GM18517 (cell line): ENCODE measurements around the gene FAM163B.

Experiments used
- ATAC-seq: cut with Tn5 transposase; IDR thresholded peaks from one replicate; pipeline ENCODE4 v1.9.1; 2021; ENCODE audit warnings: mild to moderate bottlenecking, moderate library complexity; ENCODE audit not compliant: unreplicated experiment

FAM163B gene

DNA sequence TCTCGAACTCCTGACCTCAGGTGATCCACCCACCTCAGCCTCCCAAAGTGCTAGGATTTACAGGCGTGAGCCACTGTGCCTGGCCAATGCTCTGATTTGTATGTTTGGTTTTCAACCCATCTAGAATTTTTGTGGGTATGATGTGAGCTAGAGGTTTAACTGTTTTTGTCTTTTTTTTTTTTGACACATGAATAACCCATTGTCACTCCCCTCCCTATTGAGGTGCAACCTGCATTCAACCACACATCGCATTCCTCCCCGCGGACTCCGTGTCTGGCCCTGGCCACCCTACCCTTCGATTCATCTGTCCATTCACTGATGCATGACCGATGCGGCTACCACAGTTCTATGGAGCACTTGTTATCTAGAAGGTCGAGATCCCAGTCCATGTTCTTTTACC is 9.5 kb upstream of the FAM163B start:
- no peak for ATAC-seq

DNA sequence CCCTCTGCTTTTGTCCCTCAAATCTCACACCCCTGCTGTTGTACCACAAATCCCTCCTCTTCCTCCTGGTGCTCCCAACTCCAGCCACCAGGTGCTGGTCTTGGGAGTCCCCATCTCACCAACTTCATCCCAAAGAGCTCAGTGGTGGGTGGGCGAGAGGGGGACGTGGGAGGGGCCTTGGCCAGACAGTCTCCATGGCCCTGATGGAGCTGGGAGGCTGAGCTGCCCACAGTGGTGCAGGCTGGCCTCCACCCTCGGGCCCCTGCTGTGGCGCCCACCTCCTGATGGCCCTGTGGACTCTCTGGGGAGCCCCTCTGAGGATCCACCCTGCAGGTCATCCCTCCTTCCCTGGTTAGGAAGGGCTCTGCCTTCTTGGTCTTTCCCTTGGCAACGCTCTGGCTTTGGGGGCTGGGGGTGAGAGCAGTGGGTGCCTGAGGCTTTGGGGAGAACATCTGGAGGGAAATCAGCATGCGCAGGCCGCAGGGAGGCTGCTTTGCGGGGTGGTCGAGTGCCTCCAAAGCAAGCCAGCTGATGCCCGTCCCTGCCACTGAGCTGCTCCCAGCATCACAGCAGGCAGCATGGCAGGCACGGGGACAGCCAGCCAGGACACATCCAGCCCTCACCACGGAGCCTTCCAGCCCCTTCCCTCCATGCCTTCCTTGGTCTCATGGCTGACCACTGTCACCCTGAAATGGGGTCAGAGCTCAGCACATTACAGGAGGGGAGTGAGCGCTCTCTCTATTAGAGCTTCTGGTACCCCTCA is 7.6 kb upstream of the FAM163B start:
- no peak for ATAC-seq

DNA sequence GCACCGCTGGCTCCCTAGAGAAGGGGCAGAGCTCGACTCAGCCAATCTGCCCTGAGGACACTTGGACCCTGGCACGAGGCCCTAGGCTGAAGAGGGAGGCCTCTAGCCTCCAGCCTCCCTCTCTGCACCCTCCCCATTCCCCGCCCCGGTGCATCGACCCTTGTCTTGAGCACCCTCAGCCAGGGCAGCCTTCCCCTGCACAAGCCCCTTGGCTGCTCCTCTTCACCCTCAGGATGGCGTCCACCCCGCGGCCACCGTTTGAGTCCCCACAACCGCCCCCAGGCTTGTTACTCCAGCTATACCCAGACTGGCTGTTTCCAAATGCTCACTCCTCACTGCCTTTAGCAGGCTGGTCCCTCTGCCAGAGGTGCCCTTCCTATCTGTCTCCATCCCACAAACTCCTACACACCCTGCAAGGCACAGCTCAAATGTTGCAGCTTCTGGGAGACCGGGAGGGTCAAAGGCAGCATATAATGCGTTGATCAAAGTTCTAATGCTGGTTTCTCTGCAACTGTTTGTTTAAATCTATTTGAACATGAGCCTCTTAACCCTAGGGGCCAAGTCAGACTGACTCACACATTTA is 6.5 kb upstream of the FAM163B start:
- no peak for ATAC-seq

DNA sequence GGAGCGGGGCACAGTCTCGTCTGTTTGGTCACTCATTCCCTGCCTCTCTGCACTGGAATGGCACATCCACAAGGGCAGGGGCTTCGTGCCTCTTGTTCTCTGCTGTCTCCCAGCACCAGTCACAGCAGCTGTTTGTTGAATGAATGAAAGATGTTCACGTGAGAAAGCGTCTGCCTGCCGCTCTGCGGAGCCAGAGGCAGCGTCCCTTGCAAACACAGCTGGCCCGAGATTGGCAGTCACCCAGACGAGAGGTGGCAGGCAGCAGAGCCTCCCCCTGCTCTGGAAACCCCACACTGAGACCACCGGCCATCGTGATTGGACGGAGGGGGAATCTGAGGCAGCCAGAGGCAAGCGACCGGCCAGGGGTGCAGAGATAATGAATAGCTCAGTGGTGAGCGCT is 6.0 kb upstream of the FAM163B start:
- no peak for ATAC-seq

DNA sequence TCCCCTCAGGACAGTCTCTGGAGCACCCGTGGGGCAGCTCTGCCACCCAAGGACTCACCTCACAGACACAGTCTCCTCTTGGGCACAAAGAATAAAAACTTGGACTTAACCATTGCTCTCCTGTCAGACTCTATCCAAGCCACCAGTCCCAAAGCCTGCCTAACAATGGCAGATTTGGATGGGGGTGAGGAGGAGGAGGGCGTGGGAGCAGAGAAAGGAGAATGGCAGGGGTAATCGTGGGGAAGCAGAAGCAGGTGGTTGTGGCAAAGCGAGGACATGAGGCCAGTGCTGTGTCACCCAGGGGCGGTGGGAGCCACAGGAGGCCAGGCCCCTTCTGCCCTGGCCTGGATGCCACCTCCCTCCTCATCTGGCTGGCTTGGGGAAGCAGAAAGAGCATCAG is 5.5 kb upstream of the FAM163B start:
- ATAC-seq = no peak

DNA sequence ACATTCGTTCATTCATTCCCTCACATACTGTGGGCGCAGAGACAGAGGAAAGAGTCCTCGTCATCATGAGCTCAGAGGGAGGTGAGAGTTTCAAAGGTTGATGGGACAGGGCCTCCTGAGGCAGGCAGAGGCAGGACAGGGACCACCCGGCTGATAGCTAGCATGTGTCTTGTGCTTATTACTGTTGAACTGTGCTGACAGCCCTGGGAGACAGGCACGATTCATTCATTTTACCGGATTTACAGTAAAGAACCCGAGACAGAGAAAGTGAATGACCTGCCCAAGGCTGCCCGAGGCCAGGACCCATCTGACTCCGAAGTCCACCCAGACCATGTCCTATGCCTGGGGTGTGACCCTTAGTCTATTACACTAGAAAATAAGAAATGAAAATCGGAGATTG is 4.9 kb upstream of the FAM163B start:
- no peak for ATAC-seq

DNA sequence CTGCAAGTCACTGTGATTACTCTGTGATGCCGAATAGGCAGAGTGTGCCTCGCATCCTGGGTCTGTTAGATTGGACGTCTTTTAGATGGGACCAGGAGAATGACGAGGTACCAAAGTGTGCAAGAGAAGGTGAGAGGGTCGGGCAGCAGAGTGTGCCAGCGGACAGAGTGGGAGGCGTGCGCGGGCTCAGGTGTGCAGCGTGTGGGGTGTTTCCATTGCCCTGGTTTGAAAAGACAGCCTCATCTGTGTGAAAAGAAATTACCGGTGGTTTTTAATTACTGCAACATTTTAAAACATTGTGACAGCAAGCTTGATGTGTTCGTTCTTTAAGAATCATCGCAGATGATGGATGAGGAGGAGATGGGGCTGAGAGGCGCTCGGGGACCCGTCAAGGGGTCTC is 4.2 kb upstream of the FAM163B start:
- ATAC-seq = no peak

DNA sequence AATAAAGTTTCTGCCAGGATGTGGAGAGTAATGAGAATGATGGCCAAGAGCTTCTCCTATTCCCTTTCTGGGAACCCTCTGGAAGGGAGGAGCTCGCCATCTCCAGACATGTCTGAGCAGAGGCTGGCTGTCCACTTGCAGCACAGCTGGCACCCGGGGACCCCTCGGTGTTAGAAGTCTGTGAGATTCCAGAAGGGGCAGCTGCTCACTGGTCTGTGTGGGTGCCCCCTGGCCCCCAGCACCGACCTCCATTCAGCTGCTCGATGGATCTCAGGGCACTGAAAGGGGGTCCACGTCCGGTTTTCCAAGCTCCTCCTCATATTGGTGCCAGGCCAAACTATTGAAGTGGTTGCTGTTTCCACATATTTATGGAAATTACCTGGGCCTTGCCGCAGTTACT is 3.6 kb upstream of the FAM163B start:
- no peak for ATAC-seq

DNA sequence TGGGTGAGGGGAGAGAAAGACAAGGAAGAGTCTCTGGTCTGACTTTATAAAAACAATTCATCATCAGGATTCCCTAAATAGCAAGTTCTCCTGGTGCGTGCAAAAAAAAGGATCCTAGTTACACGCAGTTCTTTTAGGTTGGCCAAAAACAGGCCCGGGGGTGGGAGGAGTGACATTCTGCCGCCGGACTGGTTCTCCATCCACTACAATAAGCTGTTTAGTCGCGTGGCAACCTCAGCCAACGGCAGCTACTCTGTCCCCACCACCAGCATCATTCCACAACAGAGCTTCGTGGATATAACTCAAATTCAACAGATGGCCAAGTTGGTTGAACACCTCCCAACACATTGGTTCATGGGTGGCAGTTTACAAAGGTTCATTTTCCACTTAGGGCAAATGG is 2.9 kb upstream of the FAM163B start:
- ATAC-seq = no peak

DNA sequence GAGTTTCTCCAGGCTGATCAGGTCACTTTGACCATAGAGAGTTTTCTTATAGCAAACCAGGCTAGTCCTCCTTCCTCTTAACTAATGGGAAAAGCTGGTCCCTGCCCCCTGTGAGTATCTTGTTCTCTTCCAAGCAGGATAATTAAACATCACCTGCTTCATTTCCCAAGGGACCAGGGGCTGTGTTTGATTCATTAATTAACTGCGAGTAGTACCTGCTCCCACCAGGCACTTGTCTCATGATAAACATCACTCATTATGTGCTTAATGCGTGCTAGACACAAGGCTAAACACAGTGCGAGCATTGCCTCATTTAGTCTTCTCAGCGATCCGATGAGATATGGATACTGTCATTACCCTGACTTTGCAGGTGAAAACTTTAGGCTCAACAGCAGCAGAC is 1.7 kb upstream of the FAM163B start:
- no peak for ATAC-seq

DNA sequence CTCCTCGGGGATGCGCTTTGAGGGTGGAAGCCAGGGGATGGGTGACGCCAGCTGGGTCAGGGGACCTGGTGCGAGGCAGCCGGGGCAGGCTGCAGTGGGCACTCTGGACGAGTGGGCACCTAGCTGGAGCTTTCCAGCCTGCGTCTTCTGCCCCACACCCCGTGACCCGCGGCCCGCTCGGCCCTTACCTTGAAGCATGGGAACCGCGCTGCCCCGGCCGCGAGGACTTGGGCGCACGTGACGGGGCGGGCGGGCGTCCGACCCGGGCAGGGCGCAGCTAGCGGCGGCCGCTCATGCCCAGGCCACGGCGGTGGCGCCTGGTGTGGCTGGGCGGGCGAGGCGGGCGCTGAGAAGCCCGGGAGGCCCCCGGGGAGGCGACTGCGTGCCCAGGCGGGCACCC is 300 bp downstream of the FAM163B start:
- ATAC-seq = no peak

DNA sequence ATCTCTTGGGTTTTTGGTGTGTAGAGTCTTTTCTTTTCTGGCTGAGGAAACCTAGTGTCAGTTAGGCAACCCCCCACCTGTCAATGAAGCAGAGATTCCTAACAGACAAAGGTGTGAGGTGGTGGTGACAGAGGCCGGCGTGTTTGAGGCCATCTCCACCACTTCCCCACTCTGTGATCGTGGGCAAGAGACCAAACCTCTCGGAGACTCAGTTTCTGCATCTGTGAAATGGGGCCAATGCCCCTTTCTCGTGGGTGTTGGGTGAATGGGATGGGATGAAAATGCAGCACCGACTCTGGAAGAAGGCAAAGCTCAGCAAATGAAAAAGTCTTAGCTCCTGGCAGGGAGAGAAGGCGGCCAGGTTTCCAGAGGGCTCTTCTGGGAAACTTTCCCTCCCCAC is 807 bp downstream of the FAM163B start:
- no peak for ATAC-seq

DNA sequence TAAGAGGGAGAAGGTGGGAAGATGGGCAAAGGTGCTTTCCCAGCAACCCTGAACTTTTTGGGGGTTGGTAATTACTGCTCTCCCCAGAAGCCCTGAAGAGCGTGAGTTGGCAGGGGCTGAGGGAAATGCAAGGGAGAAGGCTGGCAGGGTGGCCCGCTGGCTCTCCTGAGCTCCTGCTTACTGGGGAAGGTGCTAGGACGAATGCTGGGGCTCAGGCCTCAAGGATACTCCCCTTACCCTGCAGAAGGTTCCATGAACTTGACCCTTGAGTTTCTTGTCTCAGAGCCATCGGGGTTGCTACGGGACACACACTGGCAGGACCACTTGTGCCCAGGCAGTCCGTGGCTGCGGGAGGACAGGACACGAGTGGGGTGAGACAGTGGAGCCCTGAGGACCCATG is 1.2 kb downstream of the FAM163B start:
- ATAC-seq = no peak

DNA sequence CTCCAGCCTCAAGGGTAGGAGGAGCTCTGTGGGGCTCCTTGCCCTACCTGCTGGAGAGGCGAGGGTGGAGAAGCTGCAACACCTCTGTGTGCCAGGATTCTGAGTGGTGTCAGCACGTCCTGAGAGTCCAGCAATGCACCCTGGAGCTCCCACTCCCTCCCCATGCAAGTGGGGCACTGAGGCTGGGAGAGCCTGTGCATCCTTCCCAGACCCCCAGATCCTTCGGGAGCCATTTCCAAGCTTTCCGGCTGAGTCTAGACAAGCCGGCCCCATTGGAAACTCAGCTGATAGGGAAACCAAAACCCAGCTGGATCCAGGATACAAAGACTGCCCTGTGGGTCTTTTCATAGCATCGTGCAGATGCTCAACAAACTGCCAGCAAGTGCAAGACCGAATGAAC is 1.8 kb downstream of the FAM163B start:
- ATAC-seq = no peak

DNA sequence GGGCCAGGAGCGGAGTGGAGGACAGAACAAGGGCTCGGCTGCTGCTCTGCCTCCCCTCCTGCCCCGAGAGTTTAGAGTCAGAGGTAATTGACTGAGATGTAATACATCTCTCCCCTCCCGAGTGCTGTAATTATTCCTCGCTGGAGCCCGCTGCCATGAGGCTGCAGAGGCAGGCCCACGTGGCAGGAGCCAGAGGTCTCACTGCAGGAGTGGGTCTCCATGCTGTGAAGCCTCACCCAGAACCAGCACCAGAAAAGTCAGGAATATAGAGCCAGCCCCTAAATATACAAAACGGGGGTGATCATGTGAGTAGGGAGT is 2.5 kb downstream of the FAM163B start:
- ATAC-seq = no peak

DNA sequence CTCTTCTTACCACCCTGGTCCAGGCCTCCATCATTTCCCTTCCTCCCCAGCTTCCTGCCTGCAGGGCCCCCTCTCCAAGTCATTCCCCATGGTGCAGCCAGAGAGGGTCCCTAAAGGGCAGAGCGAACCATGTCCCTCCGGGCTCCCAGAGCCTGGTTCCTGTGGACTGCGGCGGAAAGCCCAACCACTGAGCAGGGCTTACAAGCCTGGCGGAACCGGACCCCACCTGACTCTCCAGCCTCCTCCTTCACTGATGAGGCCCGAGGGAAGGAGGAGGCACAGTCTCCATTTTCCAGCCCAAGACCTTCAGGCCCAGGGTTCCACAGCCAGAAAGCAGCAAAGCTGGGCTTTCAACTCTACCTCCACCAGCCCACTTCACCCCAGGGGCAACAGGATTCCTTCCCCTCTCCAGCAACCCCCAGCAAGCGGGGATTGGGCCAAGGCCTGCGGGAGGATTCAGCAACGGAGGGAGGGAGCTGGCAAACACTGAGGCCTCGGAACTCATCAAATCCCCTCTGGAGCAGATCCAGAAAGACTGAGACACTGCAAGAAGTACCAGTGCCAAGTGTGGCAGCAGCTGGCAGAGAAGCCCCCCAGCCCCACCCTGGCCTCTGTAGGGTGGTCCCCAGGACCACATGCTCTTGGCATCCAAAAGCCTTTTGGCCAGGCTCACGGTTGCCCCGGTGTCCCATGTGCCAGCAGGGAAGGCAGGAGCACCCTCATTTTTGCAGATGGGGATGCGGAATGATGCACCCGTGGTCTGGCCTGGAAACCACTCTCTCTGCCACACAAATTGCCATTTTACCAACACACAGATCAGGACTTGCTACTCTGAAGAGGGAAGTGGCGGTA is 3.1 kb downstream of the FAM163B start:
- no peak for ATAC-seq

DNA sequence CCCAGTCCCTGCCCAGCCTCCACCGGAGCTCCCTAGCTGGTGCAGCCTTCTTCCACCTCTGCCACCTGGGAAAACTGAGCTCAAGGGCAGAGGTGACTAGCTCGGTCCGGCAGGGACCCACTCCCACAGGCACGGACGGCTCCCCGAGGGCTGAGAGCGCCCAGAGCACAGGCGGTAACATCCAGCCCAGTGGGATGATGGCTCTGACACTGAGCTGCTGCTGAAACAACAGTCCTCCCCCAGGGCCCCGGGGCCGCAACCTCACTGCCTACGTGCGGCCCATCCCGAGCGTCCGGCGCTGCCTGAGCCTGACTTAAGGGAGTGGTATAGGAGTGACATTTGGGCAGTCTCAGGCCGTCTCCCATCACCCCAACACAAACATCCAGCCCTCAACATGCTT is 3.7 kb downstream of the FAM163B start:
- no peak for ATAC-seq

DNA sequence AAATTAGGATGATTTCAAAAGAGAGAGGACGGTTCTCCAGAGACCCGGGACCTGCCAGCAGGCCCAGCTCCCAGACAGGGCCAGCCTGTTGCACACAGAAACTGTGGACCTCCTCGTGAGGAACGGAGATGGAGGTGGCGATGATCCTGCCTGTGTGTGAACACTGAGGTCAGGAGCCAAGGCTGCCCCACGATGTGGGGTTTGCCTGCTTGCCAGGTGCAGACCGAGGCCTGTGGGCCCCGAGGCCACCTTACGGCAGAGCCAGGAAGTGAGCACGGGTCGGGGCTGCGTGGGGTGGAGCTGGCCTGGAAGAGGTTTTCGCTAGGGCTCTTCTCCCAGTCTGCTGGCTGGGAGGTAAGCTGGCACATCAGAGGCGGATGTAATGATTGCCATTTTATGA is 4.3 kb downstream of the FAM163B start:
- no peak for ATAC-seq

DNA sequence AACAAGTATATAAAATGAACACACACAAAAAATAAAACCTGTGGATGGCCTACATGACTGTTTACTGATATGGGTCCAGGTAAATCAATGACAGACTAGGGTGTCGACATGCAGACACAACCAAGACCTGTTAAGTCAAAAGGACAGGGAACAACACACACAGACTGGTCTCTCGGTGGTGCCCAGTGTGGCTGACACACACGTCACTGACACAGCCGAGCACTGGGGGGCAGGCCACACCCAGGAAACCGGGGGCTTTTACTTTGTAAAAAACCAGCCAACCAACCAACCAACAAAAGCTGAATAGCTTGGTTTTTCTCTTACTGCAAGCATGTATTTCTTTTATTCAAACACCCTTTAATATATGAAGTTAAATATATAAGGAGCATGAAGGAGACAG is 5.0 kb downstream of the FAM163B start:
- ATAC-seq = no peak

DNA sequence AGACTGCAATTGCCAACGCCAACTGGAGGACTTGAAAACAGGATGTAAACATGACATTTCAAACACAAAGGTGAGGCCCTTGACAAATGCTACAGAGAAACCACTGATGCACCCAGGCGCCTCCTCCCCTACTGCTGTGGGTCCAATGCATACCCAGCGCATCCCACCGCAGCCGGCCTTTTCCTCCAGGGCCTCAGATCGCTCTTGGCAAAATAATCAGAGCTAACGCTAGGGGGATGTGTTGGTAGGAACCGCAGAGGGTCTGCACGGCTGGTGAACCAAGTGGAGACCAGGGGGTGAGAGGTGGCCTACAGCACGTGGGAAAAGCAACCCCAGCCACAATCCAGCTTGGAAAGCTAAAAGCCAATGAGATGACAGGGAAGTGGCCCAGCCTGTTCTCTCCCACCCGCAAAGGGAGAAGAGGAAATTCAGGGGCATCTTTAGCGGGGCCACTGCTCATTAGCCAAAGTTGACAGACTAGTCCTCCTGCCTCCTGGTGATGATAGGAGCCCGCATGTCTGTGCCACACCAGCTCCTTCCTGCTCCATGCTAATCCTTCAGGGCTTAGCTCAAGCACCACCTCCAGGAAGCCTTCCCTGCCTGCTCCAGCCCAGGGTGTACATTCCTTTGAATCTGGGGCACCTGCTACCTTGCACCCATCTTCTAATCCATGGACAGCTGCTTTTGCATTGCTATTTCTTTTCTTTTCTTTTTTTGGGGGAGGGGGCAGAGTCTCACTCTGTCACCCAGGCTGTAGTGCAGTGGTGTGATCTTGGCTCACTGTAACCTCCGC is 5.9 kb downstream of the FAM163B start:
- ATAC-seq = no peak

DNA sequence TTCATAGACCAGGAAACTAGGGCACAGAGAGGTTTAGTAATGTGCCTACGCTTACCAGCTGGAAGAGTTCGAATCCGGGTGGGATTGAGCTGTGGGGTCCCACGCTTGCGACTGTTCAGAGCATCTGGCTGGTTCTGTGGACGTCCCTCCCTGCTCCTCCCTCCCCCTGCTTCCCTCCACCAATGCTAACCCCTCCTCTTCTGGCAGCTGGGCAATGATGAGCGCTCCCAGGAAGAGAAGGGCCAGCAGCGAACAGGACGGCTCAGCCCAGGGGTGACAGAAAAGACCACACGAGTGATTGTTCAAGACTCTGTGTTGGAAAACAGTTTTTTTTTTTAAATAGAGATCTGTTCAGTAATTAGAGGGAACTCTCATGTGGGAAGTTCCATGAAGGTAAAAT is 6.9 kb downstream of the FAM163B start:
- no peak for ATAC-seq
